Spinal cord (tissue), 10 donors: Measurements from ENCODE around the gene HYAL1. TPM values are rescaled to one million over a fixed set of nuclear protein-coding genes. Genes with fewer than 3 reads are reported as not detected.
A peak's percentile ranks its signal among the peaks of the same experiment; 100 is the strongest.
"Not testable (repeated sequence)": the region's sequence is repeated elsewhere in the genome, so short reads cannot be mapped to it uniquely, and the experiment has no call there.

ENCODE experiments used
- DNase-seq, 6 donors: peaks; one replicate each; pipeline versions ENCODE4 v3.0.0 to v3.0.0-alpha.2; 2013 to 2015; ENCODE audit warnings: low spot score in 6 of 6, low read depth in 4 of 6
- H3K27ac ChIP-seq: one replicate; pipeline ENCODE4 v1.5.1; 2013; ENCODE audit warnings: low read depth, low read length, control low read depth
- H3K27me3 ChIP-seq: one replicate; pipeline ENCODE4 v1.6.1; 2013; ENCODE audit warnings: low read length; ENCODE audit not compliant: control insufficient read depth, insufficient read depth
- H3K36me3 ChIP-seq: one replicate; pipeline ENCODE4 v1.6.1; 2013; ENCODE audit warnings: low read length; ENCODE audit not compliant: control insufficient read depth, insufficient read depth
- H3K4me1 ChIP-seq: one replicate; pipeline ENCODE4 v1.6.1; 2013; ENCODE audit warnings: low read length; ENCODE audit not compliant: control insufficient read depth, insufficient read depth
- H3K4me3 ChIP-seq: one replicate; pipeline ENCODE4 v1.5.1; 2013; ENCODE audit warnings: low read depth, low read length, control low read depth
- H3K9me3 ChIP-seq: one replicate; pipeline ENCODE4 v1.6.1; 2013; ENCODE audit warnings: low read length; ENCODE audit not compliant: control insufficient read depth, insufficient read depth
- WGBS: methylation state at CpG from one replicate; pipeline ENCODE4 v1.1.5; 2013; ENCODE audit warnings: missing lambda C conversion rate; ENCODE audit not compliant: insufficient coverage; 5-methylcytosine and 5-hydroxymethylcytosine counted together
- polyA plus RNA-seq, 2 donors: library from polyadenylated mRNA; unstranded; fragments of 120-200 nt; gene quantifications; one replicate each; pipeline ENCODE4 v1.2.1, GENCODE V29; 2013; ENCODE audit not compliant: insufficient read length in 2 of 2
- total RNA-seq, 2 donors: library from RNA; depleted of rRNA in 1 of 2; stranded (reverse); fragments of 120-200 nt in 1 of 2; fragments of >200 nt in 1 of 2; gene quantifications; one replicate each; pipeline versions ENCODE4 v1.2.3 to v1.2.4, GENCODE V29; 2013 to 2014
- donor health status: healthy.

Gene HYAL1
- total and polyA plus RNA-seq, 4 donors: 0.69 to 4.1 (median 2.3) TPM

GRCh38 chr3:50275996-50276761, 27.2 kb downstream of the HYAL1 start:
- no peak overlapping the region for H3K4me3 ChIP-seq
- no peak overlapping the region for H3K27ac ChIP-seq
- WGBS: 24% methylated on average over 79 of the region's 79 CpGs
- peaks cover 22% of the 10 kb centered on the region for H3K36me3 ChIP-seq
- H3K9me3 ChIP-seq: no peaks in the 10 kb centered on the region
- no peak for DNase-seq
- peaks cover 47% of the 10 kb centered on the region for H3K4me1 ChIP-seq
- H3K27me3 ChIP-seq: peaks cover 43% of the 10 kb centered on the region

- H3K27ac ChIP-seq: no peak overlapping the region
- H3K27me3 ChIP-seq: peaks cover 43% of the 10 kb centered on the region
- 14% methylated on average over 65 of the region's 65 CpGs for WGBS
- no peaks in the 10 kb centered on the region for H3K9me3 ChIP-seq
- no peak overlapping the region for H3K4me3 ChIP-seq
- H3K36me3 ChIP-seq: peaks cover 30% of the 10 kb centered on the region
- DNase-seq: no peak
- H3K4me1 ChIP-seq: peaks cover 55% of the 10 kb centered on the region
These were observed 28.0 kb downstream of the HYAL1 start for GRCh38 chr3:50275141-50275995.

GRCh38 chr3:50274371-50275104, 28.8 kb downstream of the HYAL1 start:
- Histone ChIP-seq H3K36me3 (peaks cover 34% of the 10 kb centered on the region), H3K27ac (no peak overlapping the region), H3K4me3 (no peak overlapping the region), H3K27me3 (peaks cover 43% of the 10 kb centered on the region), H3K9me3 (no peaks in the 10 kb centered on the region), H3K4me1 (peaks cover 63% of the 10 kb centered on the region)
- WGBS: 17% methylated on average over 18 of the region's 26 CpGs
- peak in 1 of 6 donors; percentile 39 for DNase-seq

- H3K36me3 ChIP-seq: peaks cover 34% of the 10 kb centered on the region
- H3K9me3 ChIP-seq: no peaks in the 10 kb centered on the region
- 34% methylated on average over 26 of the region's 31 CpGs for WGBS
- H3K27ac ChIP-seq: peak overlapping the region; percentile 64
- DNase-seq: no peak
- H3K4me1 ChIP-seq: peaks cover 66% of the 10 kb centered on the region
- H3K4me3 ChIP-seq: peak overlapping the region; percentile 42
- H3K27me3 ChIP-seq: peaks cover 43% of the 10 kb centered on the region
These were observed 29.7 kb downstream of the HYAL1 start for GRCh38 chr3:50273689-50274065.

GRCh38 chr3:50272911-50273688, 30.3 kb downstream of the HYAL1 start:
- DNase-seq: peak in 5 of 6 donors; percentile 63 to 92 (median 71)
- H3K27me3 ChIP-seq: peaks cover 43% of the 10 kb centered on the region
- peaks cover 68% of the 10 kb centered on the region for H3K4me1 ChIP-seq
- H3K4me3 ChIP-seq: peak overlapping the region; percentile 42
- 6% methylated on average over 59 of the region's 61 CpGs for WGBS
- no peaks in the 10 kb centered on the region for H3K9me3 ChIP-seq
- H3K27ac ChIP-seq: peak overlapping the region; percentile 64
- peaks cover 34% of the 10 kb centered on the region for H3K36me3 ChIP-seq

GRCh38 chr3:50272538-50272910, 30.9 kb downstream of the HYAL1 start:
- H3K27ac ChIP-seq, H3K9me3 ChIP-seq, H3K4me3 ChIP-seq, DNase-seq: not testable (repeated sequence)
- H3K27me3 ChIP-seq: peaks cover 43% of the 10 kb centered on the region
- H3K36me3 ChIP-seq: peaks cover 34% of the 10 kb centered on the region
- peaks cover 74% of the 10 kb centered on the region for H3K4me1 ChIP-seq
- 89% methylated on average over 4 of the region's 10 CpGs for WGBS

- H3K36me3 ChIP-seq: peaks cover 29% of the 10 kb centered on the region
- peaks cover 82% of the 10 kb centered on the region for H3K4me1 ChIP-seq
- H3K27me3 ChIP-seq: peaks cover 35% of the 10 kb centered on the region
- no peaks in the 10 kb centered on the region for H3K9me3 ChIP-seq
- H3K4me3 ChIP-seq: peak overlapping the region; percentile 56
- no peak overlapping the region for H3K27ac ChIP-seq
- no peak for DNase-seq
- 87% methylated on average over 7 of the region's 10 CpGs for WGBS
These were observed 31.9 kb downstream of the HYAL1 start for GRCh38 chr3:50271314-50271936.

- Histone ChIP-seq H3K9me3 (no peaks in the 10 kb centered on the region), H3K4me1 (peaks cover 89% of the 10 kb centered on the region), H3K36me3 (peaks cover 21% of the 10 kb centered on the region), H3K27me3 (peaks cover 27% of the 10 kb centered on the region), H3K4me3 (peak overlapping the region; percentile 56), H3K27ac (peak overlapping the region; percentile 95)
- no peak for DNase-seq
- WGBS: 78% methylated on average over 10 of the region's 19 CpGs
These were observed 32.8 kb downstream of the HYAL1 start for GRCh38 chr3:50270422-50271224.
